HG03520 (cell line): ENCODE results near the gene RCN2.
A peak's percentile ranks its signal among the peaks of the same experiment; 100 is the strongest.
"Not testable (repeated sequence)": the region's sequence is repeated elsewhere in the genome, so short reads cannot be mapped to it uniquely, and the experiment has no call there.

Experiments used
- ATAC-seq: cut with Tn5 transposase; IDR thresholded peaks from one replicate; pipeline ENCODE4 v1.9.1; 2021; ENCODE audit warnings: mild to moderate bottlenecking, moderate library complexity; ENCODE audit not compliant: unreplicated experiment

Gene RCN2

GRCh38 chr15:76931397-76932134 lies at the start of gene RCN2:
Gene RCN2 (plus strand): TSS chr15:76931749. CDS start chr15:76931842, 93 bp downstream.
- peak; percentile 98 for ATAC-seq

GRCh38 chr15:76885212-76885611 lies 46.3 kb upstream of the RCN2 start:
- no peak for ATAC-seq

GRCh38 chr15:76887280-76888141 lies 44.0 kb upstream of the RCN2 start:
- not testable (repeated sequence) for ATAC-seq

GRCh38 chr15:76892836-76893235 lies 38.7 kb upstream of the RCN2 start:
- ATAC-seq, result not testable (repeated sequence)

DNA sequence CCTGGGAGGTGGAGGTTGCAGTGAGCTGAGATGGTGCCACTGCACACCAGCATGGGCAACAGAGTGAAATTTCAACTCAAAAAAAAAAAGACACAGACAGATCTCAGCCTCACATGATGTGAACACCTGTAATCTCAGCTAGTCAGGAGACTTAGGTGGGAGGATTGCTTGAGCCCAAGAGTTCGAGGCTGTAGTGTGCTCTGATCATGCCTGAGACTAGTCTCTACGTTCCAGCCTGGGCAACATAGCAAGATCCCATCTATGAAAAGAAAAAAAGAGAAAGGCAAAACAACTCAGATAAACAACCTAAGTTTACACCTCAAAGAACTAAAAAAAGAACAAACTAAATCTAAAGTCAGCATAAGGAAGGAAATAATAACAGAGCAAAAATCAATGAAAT lies 37.4 kb upstream of the RCN2 start:
- no peak for ATAC-seq

DNA sequence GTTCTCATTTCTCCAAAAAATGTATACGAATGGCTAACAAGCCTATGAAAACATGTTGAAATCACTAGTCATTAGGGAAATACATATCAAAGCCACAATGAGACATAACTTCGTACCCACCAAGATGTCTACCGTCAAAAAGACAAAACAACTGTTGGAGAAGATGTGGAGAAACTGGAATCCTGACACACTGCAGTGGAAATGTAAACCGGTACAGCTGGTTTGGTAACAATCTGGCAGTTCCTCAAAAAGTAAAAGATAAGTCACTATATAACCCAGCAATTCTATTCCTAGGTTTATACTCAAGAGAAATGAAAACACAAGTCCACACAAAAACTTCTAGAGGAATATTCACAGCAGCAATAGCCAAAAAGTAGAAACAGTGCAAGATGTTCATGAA lies 33.4 kb upstream of the RCN2 start:
- ATAC-seq, result no peak

GRCh38 chr15:76899176-76899930 lies 32.2 kb upstream of the RCN2 start:
- ATAC-seq, result not testable (repeated sequence)

- ATAC-seq, result not testable (repeated sequence)
Measured at GRCh38 chr15:76899931-76900310, 31.6 kb upstream of the RCN2 start.

- ATAC-seq, result no peak
Measured at GRCh38 chr15:76901965-76902364, 29.6 kb upstream of the RCN2 start.

- no peak for ATAC-seq
Measured at GRCh38 chr15:76903251-76903681, 28.3 kb upstream of the RCN2 start.

GRCh38 chr15:76904461-76905012 lies 27.0 kb upstream of the RCN2 start:
- no peak for ATAC-seq

DNA sequence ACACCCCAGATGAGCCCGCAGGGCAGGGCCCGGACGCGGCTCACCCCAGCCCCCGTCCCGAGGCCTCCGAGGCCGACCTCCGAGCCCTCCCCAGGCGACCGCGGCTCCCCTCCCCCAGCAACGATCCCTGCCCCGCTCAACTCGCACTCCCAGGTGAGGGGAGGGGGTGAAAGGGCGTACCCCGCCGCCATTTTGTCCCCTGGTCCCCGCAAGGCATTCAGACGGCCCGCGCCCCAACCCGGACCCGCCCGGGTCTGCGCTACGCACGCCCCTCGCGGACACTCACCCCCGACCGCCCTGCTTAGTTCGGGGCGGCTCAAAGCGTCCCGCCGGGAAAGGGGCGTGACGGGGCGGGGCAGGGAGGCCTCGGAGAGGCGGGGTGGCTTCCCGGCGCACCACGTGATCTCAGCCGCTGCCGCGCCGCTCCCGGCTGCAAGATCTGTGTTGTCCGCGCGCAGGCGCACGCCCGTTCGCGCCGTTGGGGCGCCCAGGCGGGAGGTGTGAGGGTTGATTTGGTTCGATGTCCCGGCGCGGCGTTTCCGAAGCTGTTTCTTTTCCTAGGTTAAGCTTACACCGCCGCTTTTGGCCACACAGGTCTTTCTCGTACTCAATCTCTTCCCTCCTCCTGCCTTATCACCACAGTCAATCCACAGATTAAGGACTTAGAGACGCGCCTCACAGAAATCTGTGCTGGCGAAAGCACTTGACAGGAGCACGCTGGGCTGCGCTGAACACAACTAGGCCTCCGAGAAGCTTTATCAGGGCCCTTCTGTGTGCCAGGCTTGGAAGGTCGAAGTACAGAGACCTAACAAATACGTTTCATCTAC lies 26.3 kb upstream of the RCN2 start, which contains the start of gene SCAPER:
Gene SCAPER (minus strand): TSS at position 328 of the 827 bp plus-strand sequence. CDS start 21,523 bp downstream, outside the sequence.
- ATAC-seq, result peak; percentile 72

- no peak for ATAC-seq
Measured at GRCh38 chr15:76905855-76906254, 25.7 kb upstream of the RCN2 start.

- ATAC-seq, result no peak
Measured at GRCh38 chr15:76912430-76912829, 19.1 kb upstream of the RCN2 start.

GRCh38 chr15:76913737-76914136 lies 17.8 kb upstream of the RCN2 start:
- ATAC-seq, result no peak

GRCh38 chr15:76916369-76916768 lies 15.2 kb upstream of the RCN2 start:
- no peak for ATAC-seq

- ATAC-seq, result no peak
Measured at GRCh38 chr15:76928201-76928600, 3.3 kb upstream of the RCN2 start.

- no peak for ATAC-seq
Measured at GRCh38 chr15:76929011-76929760, 2.4 kb upstream of the RCN2 start.

GRCh38 chr15:76930831-76931396 lies 635 bp upstream of the RCN2 start:
- no peak for ATAC-seq
